GM19463 (cell line): ENCODE results near the gene FCSK.

Experiments used
- ATAC-seq: cut with Tn5 transposase; IDR thresholded peaks from one replicate; pipeline ENCODE4 v1.9.1; 2021; ENCODE audit warnings: mild to moderate bottlenecking, moderate library complexity; ENCODE audit not compliant: unreplicated experiment

The FCSK gene

DNA sequence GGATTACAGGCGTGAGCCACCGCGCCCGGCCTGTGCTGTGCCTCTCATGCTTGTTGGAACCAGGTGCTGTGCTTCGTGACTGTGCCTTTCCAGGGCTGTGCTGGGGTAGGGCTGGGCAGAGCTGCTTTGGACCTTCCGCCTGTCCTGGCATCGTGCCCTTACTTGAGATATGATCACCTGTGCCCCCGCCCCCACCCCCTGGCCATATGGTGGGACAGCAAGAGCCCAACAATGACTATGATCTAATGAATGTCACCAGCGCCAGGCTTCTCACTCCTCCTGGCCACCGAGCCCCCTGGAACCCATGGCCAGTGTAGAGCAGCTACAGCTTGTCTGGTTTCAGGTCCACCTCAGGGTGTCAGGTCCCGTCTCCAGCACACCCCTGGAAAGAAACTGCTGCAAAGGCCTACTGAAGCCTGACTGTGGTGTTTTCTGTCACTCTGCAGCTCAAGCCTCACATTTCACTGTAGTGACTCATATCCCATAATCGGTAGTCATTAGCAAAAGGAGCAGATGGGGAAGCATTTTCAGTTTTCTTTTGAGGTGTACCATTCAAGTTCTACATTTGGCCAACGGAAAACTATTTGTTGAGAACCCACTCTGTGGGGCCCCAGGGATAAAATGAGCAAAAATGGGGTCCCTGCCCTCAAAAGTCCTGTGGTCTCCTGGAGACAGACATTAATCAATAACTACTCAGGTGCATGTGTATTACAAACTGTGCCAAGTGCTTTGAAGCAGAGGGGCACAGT lies 22.1 kb downstream of the FCSK start:
- peak; percentile 90 for ATAC-seq

GRCh38 chr16:70478169-70478568 lies 23.8 kb downstream of the FCSK start:
- ATAC-seq: no peak

DNA sequence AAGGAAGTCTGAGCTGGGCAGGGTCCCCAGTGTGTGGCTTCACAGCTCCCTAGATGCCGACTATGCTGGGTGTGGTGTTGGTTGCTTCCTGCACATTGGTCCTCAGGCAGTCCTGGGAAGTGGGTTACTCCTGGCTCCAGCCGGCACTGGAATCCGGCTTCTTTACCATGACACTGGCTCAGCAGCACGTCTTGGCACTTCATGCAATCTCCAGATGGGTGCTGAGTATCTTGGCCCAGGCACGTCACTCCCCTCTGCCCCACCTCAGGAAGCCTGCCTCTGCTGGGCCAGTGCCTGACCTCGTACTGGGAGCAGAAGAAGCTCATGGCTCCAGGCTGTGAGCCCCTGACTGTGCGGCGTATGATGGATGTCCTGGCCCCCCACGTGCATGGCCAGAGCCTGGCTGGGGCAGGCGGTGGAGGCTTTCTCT lies 24.5 kb downstream of the FCSK start:
- no peak for ATAC-seq

DNA sequence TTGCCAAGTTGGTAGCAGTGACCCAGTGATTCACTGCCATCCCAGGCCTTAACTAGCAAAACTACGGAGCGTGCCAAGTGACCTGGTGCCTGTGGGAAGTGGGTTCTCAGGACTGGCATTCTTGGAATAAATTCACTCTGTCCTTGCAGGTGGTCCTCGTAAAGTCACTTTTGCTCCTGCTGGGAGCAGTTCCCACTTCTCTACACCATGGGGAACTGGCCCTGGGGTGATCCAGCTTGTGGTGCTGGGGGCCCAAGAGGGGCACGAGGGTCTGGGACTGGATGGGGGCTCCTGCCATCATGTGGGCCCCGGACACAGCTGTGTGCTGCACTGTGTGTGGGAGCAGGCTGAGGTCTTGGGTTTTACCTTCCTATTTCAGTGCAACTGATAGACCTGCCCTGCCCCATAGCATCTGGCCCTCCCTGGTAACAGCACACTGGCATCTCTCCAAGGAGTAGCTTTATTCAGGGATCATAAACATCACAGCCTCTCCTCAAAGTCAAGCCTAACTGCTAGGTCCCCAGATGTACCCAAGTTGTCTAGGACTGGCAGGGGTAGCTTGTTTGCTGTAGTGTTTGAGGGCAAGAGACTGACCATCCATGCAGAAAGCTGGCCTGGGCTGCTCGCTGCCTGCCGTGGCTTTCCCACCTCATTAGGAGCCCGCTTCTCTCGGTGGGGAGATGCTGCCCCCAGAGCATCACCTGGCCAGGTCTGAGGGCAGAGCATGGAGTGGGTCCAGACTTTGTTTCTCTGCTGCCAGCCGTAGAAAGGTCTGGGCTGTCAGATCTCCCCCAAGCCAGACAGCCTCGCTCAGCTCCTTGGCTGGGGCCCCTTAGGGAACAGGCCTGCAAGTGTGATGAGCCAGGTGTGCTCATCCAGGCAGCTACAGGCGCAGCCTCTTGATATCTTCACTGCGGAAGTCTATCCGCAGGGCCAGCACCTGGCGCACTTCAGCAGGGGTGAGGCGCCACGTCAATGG lies 26.0 kb downstream of the FCSK start:
- no peak for ATAC-seq

DNA sequence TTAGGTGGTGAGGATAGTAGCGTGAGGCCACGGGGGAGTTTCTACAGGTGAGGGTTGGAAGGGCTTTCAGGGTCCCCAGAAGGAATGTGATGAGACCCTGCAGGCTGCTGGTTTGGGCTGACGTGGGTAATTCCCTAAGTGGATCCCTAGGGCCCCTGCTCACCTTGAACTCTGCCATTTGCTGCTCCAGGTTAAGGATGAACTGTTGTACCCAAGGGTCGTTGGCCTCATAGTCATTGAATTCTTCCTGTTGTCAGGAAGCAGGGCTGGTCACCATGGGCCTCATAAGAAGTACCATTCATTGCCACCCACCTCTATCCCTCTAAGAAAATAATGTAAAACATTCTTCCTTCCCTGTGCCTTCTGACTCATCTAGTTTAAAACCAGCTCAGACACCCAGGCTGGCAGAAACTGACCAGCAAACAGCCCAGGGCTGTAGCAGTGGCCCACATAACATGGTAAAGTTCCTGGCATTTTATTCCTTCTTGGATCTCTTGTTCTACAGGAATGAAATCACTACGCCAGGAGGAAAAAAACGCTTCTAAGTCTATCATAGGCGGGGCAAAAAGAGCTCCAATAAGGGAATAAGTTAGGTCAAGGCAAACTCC lies 27.6 kb downstream of the FCSK start:
- no peak for ATAC-seq

GRCh38 chr16:70482624-70483023 lies 28.2 kb downstream of the FCSK start:
- ATAC-seq: no peak

DNA sequence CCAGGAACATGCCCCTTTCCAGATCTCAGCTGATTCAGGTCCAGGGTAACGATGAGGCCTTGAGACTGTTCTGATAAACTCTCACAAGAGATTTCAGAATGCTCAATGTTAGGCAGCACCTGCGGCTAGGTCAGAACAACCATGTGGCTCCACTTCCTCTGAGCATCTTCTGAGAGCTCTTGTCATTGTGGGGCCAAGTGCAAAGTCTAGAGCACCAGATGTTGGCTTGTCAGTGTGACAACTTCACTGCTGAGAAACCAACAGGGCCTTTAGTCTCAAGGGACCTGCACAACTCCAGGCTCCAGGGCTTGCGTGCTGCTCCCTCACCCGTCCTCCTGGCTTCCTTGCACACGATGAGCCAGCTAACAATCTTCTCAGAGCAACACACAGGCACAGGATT lies 29.0 kb downstream of the FCSK start:
- ATAC-seq: peak; percentile 71

GRCh38 chr16:70484867-70485266 lies 30.5 kb downstream of the FCSK start:
- ATAC-seq: no peak

DNA sequence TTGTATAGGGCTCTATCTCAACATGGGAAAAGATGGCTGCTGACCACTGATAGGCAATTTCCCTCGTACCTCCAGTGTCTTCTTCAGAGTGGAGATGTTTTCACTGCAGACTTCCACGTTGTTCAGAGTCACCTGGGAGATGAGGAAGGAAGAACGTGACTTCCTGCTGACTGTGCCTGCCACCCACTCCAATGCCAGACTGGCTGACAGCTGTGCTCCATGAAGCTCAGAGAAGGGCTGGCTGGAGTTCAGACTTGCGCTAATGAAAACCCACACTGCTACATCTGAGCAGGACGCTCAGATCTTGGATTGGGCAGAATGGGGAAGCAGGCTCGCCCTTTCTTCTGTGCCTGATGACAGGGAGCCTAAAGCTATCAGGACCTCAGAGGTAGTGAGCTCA lies 35.9 kb downstream of the FCSK start:
- no peak for ATAC-seq

DNA sequence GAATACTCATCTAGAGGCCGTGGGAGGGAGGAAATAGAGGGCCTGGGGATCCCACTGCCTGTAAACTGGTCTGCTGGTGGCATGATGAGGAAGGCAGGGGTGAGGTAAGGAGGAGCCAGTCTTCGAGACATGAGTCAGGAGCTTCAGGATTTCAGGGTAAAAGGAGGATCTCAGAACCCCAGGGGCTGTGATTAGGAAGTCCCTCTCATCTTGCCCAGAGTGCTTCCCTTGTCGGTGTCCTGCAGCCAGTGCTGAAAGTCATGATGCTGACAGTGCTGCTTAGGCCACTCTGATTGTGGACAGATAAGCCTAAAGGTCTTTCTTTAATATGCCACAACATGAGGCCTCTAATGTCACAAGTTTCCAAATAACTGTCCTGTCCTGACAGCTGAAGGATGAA lies 39.4 kb downstream of the FCSK start:
- no peak for ATAC-seq

GRCh38 chr16:70494202-70494770 lies 39.9 kb downstream of the FCSK start:
- no peak for ATAC-seq

GRCh38 chr16:70494777-70495176 lies 40.4 kb downstream of the FCSK start:
- no peak for ATAC-seq

DNA sequence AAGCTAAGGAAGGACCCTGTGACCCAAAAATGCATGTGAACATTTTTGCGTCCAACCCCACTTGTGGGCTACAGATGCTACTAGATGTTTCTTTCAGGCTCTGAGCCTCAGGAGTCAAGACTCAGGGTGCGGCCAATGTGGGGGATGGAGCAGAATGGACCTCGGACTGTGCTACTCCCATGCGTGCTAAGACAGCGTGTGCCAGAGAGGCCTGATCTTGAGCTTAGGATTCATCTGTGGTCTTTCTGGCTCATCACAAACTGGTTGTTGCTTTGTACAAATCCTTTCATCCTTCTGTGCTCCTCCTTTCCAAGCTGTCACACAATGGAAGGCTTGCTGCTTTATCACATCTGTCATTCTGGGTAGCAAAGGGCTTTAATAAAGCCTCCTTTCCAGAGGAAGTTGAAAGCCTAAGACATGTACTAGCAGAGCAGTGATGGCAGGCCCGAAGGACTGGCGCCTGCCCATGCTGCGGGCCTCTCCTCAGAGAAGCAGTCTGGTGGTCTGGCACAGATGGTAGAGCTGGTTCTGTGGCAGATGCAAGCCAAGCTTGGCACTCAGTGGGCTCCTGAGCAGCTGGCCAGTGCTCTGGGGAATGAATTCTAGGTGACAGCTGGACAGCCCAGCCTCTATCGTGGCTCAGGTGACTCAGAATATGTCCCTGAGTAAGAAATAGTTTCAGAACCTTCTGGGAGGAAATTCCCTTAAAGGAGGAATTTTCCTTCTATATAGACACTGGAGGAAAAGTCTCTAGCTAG lies 41.2 kb downstream of the FCSK start:
- no peak for ATAC-seq

DNA sequence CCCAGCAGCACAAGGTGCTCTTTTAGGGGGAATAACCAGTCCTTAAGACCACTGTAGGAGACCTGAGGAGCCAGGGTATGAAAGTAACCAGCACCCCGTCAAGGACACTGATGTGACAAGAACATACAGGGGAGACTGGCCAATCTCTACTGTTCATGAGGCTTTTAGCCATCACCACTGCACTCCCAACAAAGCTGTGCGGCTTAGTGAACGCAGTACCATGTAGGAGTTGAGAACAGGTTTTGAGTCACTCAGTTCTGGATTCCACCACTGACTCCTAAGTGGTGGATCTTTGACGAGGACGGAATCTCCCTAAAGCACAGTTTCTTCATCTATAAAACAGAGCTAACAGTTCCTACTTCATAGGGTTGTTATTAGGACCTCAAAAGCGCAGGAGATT lies 42.1 kb downstream of the FCSK start:
- ATAC-seq: no peak

DNA sequence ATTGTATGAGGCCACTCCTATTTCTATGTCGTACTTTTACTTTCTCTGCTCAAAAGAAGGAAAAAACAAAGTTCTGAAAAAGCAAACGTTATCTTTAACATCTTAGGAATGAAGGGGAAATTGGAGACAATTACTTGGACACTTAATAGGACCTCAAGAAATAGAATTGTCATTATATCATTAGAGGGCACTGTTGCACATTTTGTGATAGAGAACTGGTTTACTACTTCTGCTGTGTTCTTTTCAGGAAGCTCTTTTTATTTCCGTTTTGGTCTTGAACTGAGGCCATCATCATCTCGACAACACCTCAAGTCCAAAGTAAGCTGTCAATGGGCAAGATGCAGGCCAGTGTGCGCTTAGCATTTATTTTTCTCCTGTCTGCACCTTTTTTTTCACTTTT lies 54.4 kb downstream of the FCSK start:
- ATAC-seq: no peak

DNA sequence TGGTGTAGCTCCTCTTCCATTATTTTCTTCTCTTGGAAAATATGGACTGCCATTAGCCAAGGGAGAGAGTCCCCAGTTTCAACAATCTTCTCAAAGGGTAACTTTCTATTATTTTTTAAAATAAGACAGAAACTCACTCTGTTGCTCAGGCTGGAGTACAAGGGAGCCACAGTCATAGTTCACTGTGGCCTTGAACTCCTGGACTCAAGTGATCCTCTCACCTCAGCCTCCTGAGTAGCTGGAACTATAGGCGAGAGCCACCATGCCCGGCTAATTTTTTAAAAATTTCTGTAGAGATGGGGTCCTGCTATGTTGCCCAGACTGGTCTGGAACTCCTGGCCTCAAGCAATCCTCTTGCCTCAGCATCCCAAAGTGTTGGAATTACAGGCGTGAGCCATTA lies 55.8 kb downstream of the FCSK start:
- no peak for ATAC-seq

GRCh38 chr16:70511833-70512232 lies 57.4 kb downstream of the FCSK start:
- ATAC-seq: no peak

GRCh38 chr16:70512456-70512855 lies 58.1 kb downstream of the FCSK start:
- no peak for ATAC-seq

DNA sequence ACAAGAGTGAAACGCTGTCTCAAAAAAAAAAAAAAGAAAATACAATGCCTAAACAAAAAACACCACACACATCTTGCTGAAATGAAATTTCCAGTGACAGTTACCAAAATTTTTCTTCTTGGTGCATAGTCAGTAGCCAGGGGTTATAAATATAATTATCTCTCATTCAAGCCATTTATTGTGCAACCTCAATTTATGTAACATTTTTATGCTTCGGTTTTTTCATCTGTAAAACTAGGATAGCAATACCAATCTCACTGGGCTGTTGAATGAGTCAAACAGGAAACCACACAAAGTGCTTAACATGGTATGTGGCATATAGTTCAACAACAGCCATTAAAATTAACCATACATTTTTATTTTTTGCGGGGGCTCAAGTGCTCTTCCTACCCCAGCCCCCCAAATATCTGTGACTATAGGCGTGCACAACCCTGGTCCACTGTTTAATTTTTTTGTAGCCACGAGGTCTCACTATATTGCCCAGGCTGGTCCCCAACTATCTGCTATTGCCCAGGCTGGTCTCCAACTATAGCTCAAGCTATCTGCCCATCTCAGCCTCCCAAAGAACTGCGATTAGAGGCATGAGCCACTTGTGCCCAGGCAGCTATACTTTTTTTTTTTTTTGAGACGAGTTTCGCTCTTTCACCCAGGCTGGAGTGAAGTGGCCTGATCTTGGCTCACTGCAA lies 66.4 kb downstream of the FCSK start:
- no peak for ATAC-seq
